IPS DF 6.9 (cell line): ENCODE results near the gene AKAP8.

Experiments
- DNase-seq: peaks from one replicate; pipeline ENCODE4 v3.0.0-alpha.2; 2013; ENCODE audit warnings: low read depth, low spot score
- H3K27ac ChIP-seq: one replicate; pipeline ENCODE4 v1.5.1; 2013; ENCODE audit warnings: low read length, control low read depth
- H3K27me3 ChIP-seq: 2 replicates; pipeline ENCODE4 v1.6.1; 2013; ENCODE audit warnings: mild to moderate bottlenecking, low read length; ENCODE audit not compliant: control insufficient read depth, insufficient read depth
- H3K36me3 ChIP-seq: 2 replicates; pipeline ENCODE4 v1.6.1; 2013; ENCODE audit warnings: low read length; ENCODE audit not compliant: control insufficient read depth, insufficient read depth
- H3K4me1 ChIP-seq: 2 replicates; pipeline ENCODE4 v1.6.1; 2013; ENCODE audit warnings: low read length; ENCODE audit not compliant: control insufficient read depth, insufficient read depth
- H3K4me3 ChIP-seq: 2 replicates; pipeline ENCODE4 v1.5.1; 2013; ENCODE audit warnings: mild to moderate bottlenecking, low read length
- H3K9me3 ChIP-seq: 2 replicates; pipeline ENCODE4 v1.6.1; 2013; ENCODE audit warnings: low read length, inconsistent platforms; ENCODE audit not compliant: control insufficient read depth, insufficient read depth
- WGBS: extraction: QIAGEN DNeasy Blood & Tissue Kit; methylation state at CpG from one replicate; pipeline ENCODE4 v1.1.7; 2013; ENCODE audit warnings: mixed read lengths, missing lambda C conversion rate; ENCODE audit not compliant: insufficient read length, insufficient coverage; 5-methylcytosine and 5-hydroxymethylcytosine counted together

AKAP8 gene

GRCh38 chr19:15374105-15374651 lies 5.4 kb downstream of the AKAP8 start:
- no peak for DNase-seq
- H3K4me1 ChIP-seq: no peaks in the 10 kb centered on the region
- H3K36me3 ChIP-seq: peaks cover 22% of the 10 kb centered on the region
- no peak overlapping the region for H3K27ac ChIP-seq
- no peaks in the 10 kb centered on the region for H3K27me3 ChIP-seq
- no CpG with 5 or more reads among the region's 21 CpGs for WGBS
- no peak overlapping the region for H3K4me3 ChIP-seq
- no peaks in the 10 kb centered on the region for H3K9me3 ChIP-seq

GRCh38 chr19:15373644-15374043 lies 5.9 kb downstream of the AKAP8 start:
- H3K4me3 ChIP-seq: no peak overlapping the region
- no peak for DNase-seq
- no peaks in the 10 kb centered on the region for H3K9me3 ChIP-seq
- no peaks in the 10 kb centered on the region for H3K4me1 ChIP-seq
- no peak overlapping the region for H3K27ac ChIP-seq
- no peaks in the 10 kb centered on the region for H3K27me3 ChIP-seq
- peaks cover 27% of the 10 kb centered on the region for H3K36me3 ChIP-seq
- no CpG with 5 or more reads among the region's 22 CpGs for WGBS

- no CpG with 5 or more reads among the region's 30 CpGs for WGBS
- H3K36me3 ChIP-seq: peaks cover 35% of the 10 kb centered on the region
- H3K9me3 ChIP-seq: no peaks in the 10 kb centered on the region
- H3K27me3 ChIP-seq: no peaks in the 10 kb centered on the region
- DNase-seq: no peak
- H3K4me3 ChIP-seq: no peak overlapping the region
- H3K27ac ChIP-seq: no peak overlapping the region
- no peaks in the 10 kb centered on the region for H3K4me1 ChIP-seq
These were observed 6.7 kb downstream of the AKAP8 start for GRCh38 chr19:15372891-15373301.

GRCh38 chr19:15372470-15372869 lies 7.1 kb downstream of the AKAP8 start:
- H3K27ac ChIP-seq: no peak overlapping the region
- no peaks in the 10 kb centered on the region for H3K27me3 ChIP-seq
- H3K9me3 ChIP-seq: no peaks in the 10 kb centered on the region
- peaks cover 39% of the 10 kb centered on the region for H3K36me3 ChIP-seq
- DNase-seq: no peak
- no CpG with 5 or more reads among the region's 14 CpGs for WGBS
- no peaks in the 10 kb centered on the region for H3K4me1 ChIP-seq
- H3K4me3 ChIP-seq: no peak overlapping the region

- WGBS: no CpG with 5 or more reads among the region's 17 CpGs
- DNase-seq: no peak
- no peak overlapping the region for H3K4me3 ChIP-seq
- no peaks in the 10 kb centered on the region for H3K9me3 ChIP-seq
- no peaks in the 10 kb centered on the region for H3K27me3 ChIP-seq
- no peaks in the 10 kb centered on the region for H3K4me1 ChIP-seq
- peaks cover 40% of the 10 kb centered on the region for H3K36me3 ChIP-seq
- H3K27ac ChIP-seq: no peak overlapping the region
These were observed 7.7 kb downstream of the AKAP8 start for GRCh38 chr19:15371786-15372380.

- DNase-seq: no peak
- Histone ChIP-seq H3K27ac (no peak overlapping the region), H3K4me3 (no peak overlapping the region), H3K36me3 (peaks cover 40% of the 10 kb centered on the region), H3K27me3 (no peaks in the 10 kb centered on the region), H3K9me3 (no peaks in the 10 kb centered on the region), H3K4me1 (no peaks in the 10 kb centered on the region)
- whole genome bisulfite sequencing: no CpG with 5 or more reads among the region's 7 CpGs
These were observed 8.5 kb downstream of the AKAP8 start for GRCh38 chr19:15371119-15371518.

- no peak overlapping the region for H3K27ac ChIP-seq
- DNase-seq: no peak
- WGBS: no CpG with 5 or more reads among the region's 9 CpGs
- H3K4me3 ChIP-seq: no peak overlapping the region
- H3K4me1 ChIP-seq: no peaks in the 10 kb centered on the region
- no peaks in the 10 kb centered on the region for H3K27me3 ChIP-seq
- peaks cover 51% of the 10 kb centered on the region for H3K36me3 ChIP-seq
- no peaks in the 10 kb centered on the region for H3K9me3 ChIP-seq
These were observed 10.0 kb downstream of the AKAP8 start for GRCh38 chr19:15369594-15369891.

GRCh38 chr19:15368798-15369593 lies 10.6 kb downstream of the AKAP8 start:
- Histone ChIP-seq H3K27ac (no peak overlapping the region), H3K4me3 (no peak overlapping the region), H3K27me3 (no peaks in the 10 kb centered on the region), H3K4me1 (no peaks in the 10 kb centered on the region), H3K36me3 (peaks cover 51% of the 10 kb centered on the region), H3K9me3 (no peaks in the 10 kb centered on the region)
- no peak for DNase-seq
- WGBS: no CpG with 5 or more reads among the region's 35 CpGs

- no peak overlapping the region for H3K27ac ChIP-seq
- no CpG with 5 or more reads among the region's 24 CpGs for WGBS
These were observed 11.4 kb downstream of the AKAP8 start for GRCh38 chr19:15368051-15368632.

GRCh38 chr19:15367439-15367838 lies 12.1 kb downstream of the AKAP8 start:
- no peaks in the 10 kb centered on the region for H3K4me1 ChIP-seq
- H3K36me3 ChIP-seq: peaks cover 48% of the 10 kb centered on the region
- no peak overlapping the region for H3K27ac ChIP-seq
- no peaks in the 10 kb centered on the region for H3K27me3 ChIP-seq
- no peaks in the 10 kb centered on the region for H3K9me3 ChIP-seq
- DNase-seq: no peak
- no CpG with 5 or more reads among the region's 3 CpGs for WGBS
- no peak overlapping the region for H3K4me3 ChIP-seq

More at GRCh38 chr19:15368051-15368632, 11.4 kb downstream of the AKAP8 start:
- Histone ChIP-seq H3K4me3 (no peak overlapping the region), H3K27me3 (no peaks in the 10 kb centered on the region), H3K4me1 (no peaks in the 10 kb centered on the region), H3K9me3 (no peaks in the 10 kb centered on the region), H3K36me3 (peaks cover 51% of the 10 kb centered on the region)
- no peak for DNase-seq
